SK-N-SH treated with all-trans-retinoic acid at 6 μM for 48 hours (cell line): ENCODE data around the gene LIX1.

ENCODE experiments used
- ZFP30 ChIP-seq: fragments of 450-650 bp; formaldehyde crosslinking; IDR thresholded peaks from 2 replicates; pipeline ENCODE4 v1.5.0; 2022; ENCODE audit warnings: mild to moderate bottlenecking, moderate library complexity
- TF ChIP-seq, protein P1 (sequence below): fragments of 250-450 bp; sonication (Bioruptor Pico); IDR thresholded peaks from 2 replicates; pipeline ENCODE4 v1.5.1; 2021; ENCODE audit warnings: mild to moderate bottlenecking, moderate library complexity

DNA sequence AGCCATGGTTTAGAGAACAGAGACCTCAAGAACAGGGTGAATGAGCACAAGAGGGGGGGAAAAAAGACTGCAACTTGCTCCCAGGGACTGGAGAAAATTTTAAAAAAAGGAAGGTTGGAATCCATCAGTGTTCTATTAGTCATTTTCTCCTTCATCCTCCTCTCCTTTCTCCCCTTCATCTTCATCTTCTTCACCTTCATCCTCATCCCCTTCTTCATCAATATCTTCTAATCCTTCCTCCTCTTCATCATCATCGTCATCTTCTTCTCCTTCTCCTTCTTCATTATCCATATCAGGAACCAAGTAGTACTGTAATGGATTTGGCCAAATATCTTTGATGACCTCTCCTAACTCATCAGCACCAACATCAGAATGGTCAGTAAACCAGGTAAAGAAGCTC lies 86.1 kb downstream of the LIX1 start:
- no peak for TF ChIP-seq ZFP30 (CRISPR knock-in tag)
- TF ChIP-seq, protein P1, sequence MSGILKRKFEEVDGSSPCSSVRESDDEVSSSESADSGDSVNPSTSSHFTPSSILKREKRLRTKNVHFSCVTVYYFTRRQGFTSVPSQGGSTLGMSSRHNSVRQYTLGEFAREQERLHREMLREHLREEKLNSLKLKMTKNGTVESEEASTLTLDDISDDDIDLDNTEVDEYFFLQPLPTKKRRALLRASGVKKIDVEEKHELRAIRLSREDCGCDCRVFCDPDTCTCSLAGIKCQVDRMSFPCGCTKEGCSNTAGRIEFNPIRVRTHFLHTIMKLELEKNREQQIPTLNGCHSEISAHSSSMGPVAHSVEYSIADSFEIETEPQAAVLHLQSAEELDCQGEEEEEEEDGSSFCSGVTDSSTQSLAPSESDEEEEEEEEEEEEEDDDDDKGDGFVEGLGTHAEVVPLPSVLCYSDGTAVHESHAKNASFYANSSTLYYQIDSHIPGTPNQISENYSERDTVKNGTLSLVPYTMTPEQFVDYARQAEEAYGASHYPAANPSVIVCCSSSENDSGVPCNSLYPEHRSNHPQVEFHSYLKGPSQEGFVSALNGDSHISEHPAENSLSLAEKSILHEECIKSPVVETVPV (CRISPR knock-in tag), result no peak
